ENCODE results near the gene RPS6KL1. TPM values are rescaled to one million over a fixed set of nuclear protein-coding genes. Genes with fewer than 3 reads are reported as not detected.

Gene RPS6KL1
- total RNA-seq, 1 donor from 2014 or later, result 12.4 TPM

DNA sequence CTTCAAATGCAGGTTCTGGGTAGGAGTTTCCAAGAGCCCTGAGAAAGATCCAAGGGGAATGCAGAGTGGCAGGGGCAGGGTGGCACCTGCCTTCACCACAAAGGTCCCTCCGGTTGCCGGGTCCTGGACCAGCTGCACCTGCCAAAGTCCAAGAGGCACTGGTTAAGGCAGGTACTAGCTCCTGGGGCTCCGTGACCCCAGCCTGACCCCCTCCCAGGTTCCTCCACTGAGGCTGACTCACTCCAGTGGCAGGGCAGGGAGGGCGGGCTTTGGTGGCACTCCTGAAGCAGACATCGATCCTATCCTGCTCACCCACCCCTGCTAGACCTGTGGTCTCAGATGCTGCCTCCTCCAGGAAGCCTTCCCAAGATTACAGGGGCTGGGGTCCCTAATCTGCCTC lies 11.4 kb downstream of the RPS6KL1 start:
- DNase-seq, result no peak

DNA sequence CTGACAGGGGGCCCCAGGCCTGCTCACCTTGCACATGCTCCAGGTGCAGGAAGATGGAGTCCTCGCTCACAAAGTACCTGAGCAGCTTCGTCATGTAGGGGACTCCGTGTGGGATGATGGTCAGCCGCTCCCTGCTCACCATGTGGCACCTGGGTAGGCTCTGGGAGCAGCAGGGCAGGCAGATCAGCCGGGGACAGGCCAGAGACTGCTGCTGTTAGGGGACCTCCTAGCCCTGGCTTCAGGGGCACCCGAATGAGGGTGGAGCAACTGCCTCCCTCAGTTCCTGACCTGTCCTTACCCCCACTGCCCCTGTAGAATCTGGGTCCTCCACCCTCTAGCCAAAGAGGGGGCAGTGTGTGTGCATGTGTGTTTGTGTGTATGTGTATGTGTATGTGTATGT lies 11.8 kb downstream of the RPS6KL1 start:
- DNase-seq, result no peak

DNA sequence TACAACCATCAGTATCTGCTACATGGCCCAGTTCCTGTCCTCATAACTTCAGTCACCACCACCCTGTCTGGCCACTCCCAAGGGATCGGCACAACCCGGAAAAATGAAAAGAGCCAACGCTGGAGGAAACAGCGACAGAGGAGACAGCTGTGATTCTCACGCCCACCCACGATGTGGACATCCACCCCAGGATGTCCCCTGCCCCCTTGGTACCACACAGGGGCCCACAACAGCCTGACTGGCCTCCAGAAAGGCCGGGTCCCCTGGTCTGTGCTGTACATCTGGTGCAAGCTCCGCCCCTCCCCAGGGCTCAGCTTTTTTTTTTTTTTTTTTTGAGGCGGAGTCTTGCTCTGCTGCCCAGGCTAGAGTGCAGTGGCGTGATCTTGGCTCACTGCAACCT lies 12.5 kb downstream of the RPS6KL1 start:
- DNase-seq, result peak; percentile 14

DNA sequence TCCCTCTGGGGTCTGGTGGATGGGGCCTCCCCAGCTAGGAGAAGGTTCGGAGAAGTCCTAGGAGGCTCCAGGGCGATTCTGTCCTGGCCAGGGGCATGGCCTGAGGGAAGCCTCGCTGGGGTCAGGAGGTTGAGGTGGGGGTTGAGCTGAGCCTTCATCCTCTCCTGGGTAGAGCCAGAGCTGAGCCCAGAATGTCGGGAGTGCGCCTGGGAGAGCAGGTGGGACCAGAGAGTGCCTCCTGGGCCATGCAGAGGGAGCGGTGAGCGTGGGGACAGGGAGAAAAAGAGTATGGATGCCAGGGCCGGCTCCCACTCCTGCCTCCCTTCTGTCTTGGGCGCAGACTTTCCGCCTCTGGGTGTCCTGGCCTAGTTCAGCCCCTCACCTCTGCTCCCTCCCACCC lies 13.1 kb downstream of the RPS6KL1 start:
- DNase-seq, result no peak

DNA sequence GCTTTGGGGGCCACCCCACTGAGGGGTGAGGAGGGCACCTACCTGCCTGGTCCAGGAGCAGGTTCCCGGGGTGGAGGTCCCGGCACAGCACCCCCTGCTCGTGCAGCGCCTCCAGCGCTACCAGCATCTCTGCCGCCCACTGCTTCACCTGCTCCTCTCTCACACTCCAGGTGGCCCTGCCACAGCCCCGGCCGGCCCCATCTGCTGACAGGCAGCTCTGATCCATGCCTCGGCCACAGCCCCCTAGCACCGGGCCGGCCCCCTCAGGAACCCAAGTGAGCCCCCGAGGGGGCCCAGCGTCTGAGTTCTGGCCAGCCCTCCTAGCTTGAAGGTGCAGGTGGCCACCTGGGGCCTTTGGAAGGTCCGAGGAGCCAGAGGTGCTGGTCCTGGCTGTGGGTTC lies 13.6 kb downstream of the RPS6KL1 start:
- no peak for DNase-seq

DNA sequence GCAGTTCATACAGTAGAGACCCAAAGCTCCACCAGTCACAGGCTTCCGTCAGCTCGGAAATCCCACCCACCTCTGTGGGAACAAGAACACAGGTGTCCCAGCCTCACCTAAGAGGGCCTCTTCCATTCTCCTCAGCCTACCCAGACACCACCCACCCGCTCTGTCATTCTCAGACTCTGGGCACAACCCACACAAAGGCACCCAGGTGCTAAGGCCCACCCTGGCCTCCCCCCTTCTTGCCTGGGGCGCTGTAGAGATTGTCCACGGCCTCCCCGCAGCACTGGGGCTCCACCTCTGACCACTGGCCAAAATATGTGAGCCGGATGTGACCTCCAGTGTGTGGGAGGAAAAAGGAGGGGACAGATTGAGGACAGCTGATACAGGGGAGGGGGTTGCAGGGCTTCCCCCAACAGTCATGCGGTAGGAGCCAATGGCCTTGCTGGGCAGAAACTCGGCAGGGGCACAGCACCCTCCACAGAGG lies 14.2 kb downstream of the RPS6KL1 start:
- peak; percentile 35 for DNase-seq

DNA sequence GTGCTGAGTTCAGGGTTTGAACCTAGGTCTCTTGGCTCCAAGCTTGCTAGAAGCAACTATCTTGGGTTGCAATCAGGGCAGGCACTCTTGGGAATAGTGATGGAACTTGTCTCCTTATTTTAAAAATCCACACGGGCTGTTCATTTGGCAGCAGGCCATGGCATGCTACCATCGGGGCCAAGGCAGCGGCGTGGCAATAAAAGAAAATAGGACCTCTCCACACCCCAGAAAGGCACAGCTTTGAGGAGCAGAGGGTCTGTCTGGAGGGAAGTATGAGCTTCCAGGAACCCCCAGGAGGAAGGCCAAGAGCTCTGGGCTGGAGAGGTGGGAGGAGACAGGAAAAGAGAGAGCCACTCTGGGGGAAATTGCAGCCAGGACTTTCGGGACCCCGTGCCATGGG lies 15.3 kb downstream of the RPS6KL1 start:
- peak; percentile 7 for DNase-seq

DNA sequence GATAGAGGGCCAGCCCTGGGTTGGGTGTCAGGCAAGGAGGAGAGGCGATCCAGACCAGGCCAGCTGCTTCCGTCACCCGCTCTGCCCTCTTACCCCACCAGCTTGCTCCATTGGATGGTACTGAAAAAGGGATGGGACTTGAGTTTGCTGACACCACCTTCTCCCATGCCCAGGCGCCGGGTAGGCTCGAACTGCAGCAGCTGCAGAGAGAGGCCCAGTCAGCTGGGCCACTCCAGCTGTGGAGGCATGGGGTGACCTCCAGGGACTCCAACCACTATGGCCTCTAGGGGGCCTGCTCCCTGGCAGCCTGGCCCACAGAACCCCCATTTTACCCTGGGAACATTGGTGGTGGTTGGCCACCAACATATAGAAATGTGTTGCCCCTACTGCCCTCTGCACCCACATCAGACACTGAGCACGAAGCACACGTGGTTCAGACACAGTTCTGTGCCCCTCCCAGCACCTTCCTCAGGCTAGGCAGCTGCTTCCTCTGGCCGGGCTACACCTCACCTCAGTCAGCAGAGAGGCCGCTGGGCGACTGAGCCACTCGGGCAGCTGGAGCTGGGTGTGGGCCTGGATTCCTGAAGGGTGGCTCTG lies 16.0 kb downstream of the RPS6KL1 start:
- peak; percentile 44 for DNase-seq

DNA sequence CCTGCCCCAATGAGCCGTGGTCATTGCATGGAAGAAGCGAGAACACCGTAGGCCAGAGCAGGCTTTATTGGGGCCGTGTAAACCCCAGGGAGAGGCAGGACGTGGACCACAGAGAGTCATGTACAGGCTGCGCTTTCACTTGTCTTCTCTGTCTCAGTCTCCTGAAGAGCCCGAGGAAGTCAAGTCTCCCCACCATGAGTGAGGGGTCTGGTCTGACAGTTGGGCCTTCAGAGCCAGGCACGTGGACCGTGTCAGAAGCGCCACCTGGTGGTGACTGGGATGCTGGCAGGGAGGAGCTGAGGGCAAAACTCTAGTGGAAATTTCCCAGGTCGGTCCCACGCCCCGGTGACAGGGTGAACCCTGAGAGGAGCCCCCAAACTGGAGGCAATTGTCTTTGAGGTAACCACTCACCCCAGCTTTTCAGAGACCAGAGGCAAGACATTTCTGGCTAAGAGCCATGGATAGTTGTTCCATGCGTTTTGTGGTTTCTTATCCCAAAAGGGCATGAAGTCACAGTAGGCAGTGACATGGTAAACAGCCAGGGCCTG lies 17.4 kb downstream of the RPS6KL1 start:
- DNase-seq, result peak; percentile 78

DNA sequence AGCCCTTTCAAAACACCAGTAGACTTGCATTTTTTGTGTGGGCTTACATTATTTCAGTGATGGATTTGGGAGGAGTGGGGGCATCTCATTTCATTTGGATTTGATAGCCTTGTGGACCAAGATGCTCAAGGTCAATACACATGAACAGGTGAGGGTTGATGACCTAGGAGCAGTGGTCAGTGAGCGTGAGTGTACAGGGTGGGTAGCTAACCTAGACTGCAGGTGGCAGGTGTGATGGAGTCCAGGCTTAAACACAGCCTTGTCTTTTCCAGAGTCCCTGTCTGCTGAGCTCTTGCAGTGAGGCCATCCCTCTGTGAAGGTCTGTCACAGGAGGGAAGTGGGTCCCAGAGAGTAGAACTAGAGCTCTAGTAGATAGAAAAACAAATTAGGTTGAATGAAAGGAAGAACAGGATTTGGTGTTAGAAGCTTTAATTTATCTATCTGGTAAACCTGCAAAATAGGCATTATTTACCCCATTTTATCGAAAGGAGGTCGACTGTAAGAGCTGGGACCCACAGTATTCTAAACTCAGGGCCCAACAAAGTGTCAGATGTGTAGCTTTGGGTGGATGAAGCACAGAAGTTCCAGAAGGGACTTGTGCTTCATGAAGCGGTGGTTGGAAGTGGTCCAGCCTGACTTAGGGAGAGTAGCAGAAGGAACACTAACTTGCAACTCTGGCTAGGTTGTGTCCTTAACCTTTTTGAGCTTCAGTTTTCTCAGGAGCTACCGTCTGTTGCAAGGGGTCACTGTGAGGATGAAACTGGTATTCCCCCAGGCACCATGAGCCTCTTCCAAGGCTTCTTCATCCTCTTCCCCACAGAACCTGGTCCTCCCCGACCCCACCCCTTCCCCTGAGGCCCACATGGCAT lies 18.2 kb downstream of the RPS6KL1 start:
- no peak for DNase-seq

DNA sequence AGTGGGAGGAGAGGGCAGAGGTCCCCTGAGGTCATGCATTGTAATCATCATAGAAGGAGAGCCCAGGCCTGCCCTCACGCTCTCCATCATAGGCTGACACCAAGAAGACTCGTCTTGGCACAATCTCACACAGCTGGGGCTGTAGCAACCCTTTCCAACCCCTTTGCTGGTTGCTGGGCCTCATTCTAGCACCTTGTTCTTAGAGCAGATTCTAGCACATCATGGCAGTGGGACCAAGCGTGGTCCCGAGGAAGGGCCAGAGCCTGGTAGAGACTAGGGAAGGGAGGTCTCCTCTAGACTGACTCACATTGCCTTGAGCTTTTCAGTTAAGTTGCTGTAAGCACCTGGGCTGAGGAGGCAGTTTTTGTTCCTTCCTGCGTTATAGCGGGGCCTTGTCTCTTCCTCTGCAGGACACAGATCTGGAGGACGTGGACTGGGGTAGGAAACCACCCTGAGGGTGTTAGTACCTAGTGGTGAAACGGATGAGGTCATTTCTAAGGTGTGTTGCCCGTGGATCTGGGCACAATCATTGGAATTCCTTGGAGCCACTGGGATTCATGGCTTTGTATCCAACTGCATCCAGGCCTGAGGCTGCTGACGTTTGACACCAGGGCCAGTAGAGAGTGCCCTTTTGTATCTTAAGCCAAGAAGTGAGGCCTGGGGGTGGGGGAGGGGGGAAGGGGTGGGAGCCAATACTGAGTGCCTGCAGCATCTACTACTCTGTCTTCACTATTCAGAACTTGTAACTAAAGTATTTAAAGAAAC lies 19.9 kb downstream of the RPS6KL1 start:
- DNase-seq, result no peak

DNA sequence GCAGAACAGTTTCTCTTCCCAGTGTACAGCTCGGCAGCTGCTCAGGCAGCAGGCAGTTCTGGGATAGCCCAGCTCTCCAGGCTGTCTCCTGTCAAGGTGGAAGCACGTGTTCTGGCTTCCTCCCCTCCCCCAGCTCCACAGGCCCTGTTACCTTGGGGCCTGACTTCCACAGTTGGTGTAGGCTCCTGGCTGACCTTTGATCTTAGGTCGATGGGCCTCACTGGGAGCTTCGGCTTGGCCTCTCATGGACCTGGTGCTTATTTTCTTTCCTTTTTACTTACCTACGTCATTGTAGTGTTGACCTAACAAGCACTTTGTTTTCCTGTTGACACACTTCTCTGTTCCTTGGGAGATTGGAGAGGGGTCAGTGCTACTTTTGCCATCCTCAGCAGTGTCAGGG lies 24.4 kb downstream of the RPS6KL1 start:
- DNase-seq, result no peak

DNA sequence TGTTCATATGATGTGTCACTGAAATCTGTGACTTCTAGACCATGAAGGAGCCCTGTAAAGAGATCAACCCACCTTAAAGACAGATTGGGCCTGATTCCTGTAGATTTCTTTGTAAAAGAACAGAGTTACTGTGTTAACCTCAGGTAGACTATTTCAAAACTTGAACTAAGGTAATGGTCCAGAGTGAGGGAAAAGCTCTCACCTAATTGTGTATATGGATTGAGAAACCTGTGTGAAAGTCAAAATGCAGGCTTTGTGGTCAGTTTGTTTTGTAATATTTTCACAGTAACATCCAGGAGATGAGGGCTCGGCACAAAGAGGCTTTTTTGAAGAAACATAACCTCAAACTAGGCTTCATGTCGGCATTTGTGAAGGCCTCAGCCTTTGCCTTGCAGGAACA lies 25.0 kb downstream of the RPS6KL1 start:
- DNase-seq, result no peak

DNA sequence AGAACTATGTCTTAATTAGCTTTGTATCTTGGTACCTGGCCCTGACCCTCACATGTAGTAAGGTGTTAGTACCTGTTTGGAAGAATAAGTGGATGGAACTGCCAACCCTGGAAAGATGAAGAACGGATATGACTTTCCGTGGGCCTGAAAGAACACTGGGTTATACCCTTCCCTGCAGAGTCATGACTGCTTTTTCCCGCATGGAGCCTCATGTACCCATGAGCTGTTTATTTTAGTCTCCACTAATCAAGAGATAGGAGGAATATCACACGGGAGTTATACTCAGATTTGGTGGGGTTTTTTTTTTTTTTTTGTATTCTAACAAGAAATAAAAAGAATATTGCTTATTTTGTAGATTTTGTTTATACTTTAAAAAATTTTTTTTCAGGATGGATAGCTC lies 25.4 kb downstream of the RPS6KL1 start:
- DNase-seq, result no peak

DNA sequence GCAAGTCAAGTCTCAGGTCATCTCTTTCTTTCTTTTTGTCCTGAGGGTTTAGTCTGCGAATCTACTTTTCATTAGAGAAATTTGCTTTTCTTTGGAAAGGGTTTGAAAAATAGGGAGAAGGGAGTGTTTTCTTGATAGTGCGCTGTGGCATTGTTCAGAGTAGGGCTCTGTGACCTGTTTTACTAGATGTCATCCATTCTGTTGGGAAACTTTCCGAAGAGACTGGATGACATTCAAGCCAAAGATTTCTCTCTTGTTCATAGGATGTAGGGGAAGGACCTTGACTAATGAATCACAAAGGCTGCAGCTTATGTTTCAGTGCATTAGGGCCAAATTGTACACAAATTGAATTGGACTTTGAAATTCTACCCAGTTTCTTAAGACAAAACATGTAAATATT lies 26.7 kb downstream of the RPS6KL1 start:
- DNase-seq, result no peak

DNA sequence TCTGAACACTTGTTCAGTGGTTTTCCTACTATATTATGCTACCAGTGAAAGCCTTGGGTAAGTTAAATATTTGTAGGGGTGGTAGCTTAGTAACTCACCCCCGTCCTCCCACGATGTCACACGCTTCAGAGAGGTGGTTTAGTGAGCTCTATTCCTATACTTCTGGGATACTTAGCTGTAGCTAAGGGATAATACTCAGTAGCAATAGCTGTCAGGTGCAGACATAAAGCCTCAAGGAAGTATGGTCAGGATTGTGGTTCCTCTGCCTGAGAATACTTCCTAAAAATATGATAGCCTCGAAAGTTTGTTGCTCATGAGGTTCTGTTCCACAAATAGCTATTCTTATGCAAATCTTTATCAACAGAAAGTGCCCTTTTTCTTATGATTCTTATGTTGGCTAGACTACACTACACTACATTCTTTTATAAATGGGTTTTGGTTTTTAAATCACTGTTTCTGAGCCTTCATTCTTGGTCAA lies 29.4 kb downstream of the RPS6KL1 start:
- DNase-seq, result no peak

DNA sequence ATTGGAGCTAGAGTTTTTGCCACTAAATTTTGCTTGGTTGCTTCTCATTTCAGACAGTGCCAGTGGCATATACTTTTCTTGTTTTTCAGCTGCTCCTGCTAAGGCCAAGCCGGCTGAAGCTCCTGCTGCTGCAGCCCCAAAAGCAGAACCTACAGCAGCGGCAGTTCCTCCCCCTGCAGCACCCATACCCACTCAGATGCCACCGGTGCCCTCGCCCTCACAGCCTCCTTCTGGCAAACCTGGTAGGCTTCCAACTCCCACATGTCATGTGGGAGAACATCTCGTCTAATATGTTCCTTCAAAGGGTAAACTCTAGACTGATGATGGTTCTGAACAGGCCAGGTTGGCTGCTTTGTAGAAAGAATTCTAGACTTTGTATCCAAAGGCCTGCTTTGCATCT lies 30.3 kb downstream of the RPS6KL1 start:
- DNase-seq, result no peak

DNA sequence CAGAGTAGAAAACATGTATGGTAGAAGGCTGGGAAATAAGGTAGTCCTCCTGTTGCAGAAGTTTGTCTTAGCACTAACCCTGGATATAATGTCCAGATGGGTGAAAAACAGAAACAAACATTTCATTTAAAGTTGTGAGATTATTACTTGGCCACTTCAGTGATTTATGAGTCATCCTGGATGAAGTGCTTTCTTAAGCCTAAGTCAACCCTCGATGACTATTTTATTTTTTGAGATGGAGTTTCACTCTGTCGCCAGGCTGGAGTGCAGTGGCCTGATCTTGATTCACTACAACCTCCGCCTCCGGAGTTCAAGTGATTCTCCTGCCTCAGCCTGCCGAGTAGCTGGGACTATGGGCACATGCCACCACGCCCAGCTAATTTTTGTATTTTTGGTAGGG lies 31.2 kb downstream of the RPS6KL1 start:
- DNase-seq, result no peak

DNA sequence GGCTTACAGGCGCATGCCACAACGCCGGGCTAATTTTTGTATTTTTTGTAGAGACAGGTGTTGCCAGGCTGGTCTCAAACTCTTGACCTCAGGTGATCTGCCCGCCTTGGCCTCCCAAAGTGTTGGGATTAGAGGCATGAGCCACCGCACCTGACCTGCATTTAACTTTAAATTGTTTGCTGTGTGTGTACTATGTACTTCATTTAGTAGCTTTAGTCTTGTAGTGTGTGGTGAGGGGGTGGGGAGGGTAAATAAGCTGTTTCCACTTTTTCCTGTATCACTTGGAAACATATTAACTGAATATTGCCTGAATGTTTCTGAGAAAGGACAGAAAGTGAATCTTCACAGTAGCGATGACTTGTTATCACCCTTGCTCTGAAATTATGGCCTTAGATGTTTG lies 32.8 kb downstream of the RPS6KL1 start:
- no peak for DNase-seq

DNA sequence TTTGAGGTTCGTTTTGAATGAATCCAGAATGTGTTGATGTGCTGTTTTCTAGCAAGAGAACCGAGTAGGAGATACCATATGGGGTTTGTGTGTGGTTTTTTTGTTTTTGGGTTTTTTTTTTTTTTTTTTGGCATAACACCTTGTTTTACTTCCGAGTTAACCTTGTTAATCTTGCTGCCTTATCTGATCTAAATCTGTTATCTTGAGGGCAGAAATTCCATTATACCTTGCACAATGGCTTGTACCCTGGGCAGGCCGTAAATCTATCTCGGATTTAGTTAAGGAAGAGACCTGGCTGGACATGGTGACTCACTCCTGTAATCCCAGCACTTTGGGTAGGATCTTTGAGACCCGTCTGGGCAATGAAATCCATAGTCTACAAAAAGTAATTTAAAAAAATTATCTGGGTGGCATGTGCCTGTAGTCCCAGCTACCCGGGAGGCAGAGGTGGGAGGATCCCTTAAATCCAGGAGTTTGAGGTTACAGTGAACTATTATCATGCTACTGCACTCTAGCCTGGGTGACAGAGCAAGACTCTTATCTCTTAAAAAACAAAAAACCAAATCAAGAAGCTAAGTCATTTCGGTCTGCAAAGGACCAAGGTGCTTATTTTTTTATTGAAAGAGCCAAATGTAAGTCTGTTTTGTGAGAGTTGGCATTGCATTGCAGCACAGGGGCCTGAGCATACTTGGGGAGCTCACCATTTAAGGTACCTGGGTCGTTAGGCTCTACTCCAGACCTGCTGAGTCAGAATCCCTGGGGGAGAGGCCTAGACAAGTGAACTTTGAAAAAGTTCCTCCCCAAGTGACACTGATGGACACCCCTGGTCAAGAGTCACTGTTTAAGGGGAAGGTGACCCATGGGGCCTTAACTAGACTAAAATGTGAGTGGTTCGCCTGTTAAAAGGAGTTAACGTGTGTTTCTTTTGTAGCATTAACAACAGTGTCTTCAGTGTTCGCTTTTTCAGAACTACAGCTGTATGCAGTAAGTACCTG lies 34.6 kb downstream of the RPS6KL1 start:
- peak; percentile 26 for DNase-seq

DNA sequence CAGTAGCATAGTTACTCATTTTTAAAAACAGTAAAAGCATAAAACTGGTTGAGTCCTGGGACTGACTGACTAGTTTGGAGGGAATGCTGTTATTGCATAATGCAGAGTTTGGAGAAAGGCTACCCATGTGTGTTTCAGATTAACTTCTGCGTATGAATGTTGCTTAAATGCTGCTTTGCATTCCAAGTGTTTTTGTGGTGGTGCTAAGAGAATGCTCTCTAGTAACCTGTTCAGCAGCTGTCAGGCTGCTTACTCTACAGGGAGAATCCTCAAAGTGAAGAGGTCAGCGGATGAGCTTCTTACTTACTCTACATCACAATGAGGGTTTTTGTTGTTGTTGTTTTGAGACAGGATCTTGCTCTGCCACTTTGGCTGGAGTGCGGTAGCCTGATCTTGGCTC lies 37.1 kb downstream of the RPS6KL1 start:
- DNase-seq, result no peak
